T-helper 22 cell (primary cell): Measurements from ENCODE around the gene BRIX1.
"Not testable (repeated sequence)": the region's sequence is repeated elsewhere in the genome, so short reads cannot be mapped to it uniquely, and the experiment has no call there.

Source experiments
- DNase-seq: peaks from one replicate; pipeline ENCODE4 v3.0.0-alpha.2; 2020; ENCODE audit warnings: low read depth

The BRIX1 gene

GRCh38 chr5:34914671-34915138 lies 806 bp upstream of the BRIX1 start:
- no peak for DNase-seq

DNA sequence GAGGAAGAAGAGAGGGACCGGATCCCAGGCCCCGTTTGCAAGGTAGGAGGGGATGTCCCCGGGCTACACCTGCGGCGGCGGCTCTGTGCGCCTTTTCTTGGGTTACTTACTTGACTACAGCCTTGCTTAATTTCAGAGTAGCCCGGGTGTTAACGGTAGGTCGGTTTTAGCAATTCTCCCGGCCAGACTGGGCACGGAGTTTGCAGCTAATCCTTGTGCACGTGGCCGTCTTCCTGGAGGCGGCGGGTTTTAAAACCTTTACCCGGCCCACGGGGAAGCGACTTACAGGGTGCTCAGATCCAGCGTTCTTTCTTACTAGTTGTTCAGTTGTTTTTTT lies 313 bp downstream of the BRIX1 start:
- no peak for DNase-seq

DNA sequence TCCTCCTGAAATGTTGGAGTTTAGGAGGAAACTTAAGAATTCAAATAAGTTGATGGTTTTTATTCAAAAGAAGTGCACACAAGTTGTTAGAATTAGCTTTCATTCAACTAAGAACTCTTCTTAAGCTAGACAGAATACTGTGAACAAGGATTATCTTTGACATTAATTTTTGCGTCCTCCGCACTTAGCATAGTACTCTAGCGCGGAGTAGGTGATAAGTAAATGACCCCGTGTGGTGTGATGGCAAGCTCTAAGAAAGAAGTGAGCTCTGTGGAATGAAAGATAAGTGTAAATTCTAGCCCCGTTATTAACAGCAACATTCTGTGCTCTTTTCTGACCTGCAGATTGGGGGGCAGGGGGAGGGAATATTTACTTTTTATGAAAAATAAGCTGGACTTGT lies 1.0 kb downstream of the BRIX1 start:
- no peak for DNase-seq

GRCh38 chr5:34918025-34918424 lies 2.5 kb downstream of the BRIX1 start:
- DNase-seq, result no peak

DNA sequence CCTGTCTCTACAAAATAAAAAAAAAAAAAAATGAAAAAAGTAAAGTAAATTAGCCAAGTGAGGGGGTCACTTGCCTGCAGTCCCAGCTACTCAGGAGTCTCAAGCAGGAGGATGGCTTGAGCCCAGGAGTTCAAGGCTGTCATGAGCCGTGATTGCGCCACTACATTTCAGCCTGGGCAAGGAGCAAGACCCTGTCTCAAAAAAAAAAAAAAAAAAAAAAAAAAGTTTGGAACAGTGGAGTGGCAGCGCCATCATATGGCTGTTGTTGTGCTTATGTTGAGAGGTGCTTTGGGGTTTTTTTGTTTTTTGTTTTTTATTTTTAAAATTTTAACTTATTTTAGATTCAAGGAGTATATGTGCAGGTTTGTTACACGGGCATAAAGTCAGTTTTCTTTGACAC lies 3.6 kb downstream of the BRIX1 start:
- DNase-seq, result no peak

- DNase-seq, result not testable (repeated sequence)
Measured at GRCh38 chr5:34923256-34923655, 7.7 kb downstream of the BRIX1 start.

GRCh38 chr5:34923694-34924461 lies 8.4 kb downstream of the BRIX1 start:
- DNase-seq, result no peak

DNA sequence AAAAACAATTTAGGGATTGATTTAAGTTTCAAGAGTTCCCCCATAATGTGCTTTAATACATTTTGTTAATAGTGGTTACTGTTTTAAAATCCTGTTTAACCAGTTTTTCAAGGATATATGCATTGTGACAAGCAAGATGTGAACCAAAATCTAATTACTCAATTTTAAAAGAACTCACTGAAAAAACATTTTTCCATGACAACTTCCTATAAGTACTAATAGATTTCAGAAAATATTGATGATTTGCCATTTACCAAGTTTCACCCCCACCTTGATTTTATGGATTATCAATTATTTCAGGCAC lies 8.9 kb downstream of the BRIX1 start:
- DNase-seq, result no peak

DNA sequence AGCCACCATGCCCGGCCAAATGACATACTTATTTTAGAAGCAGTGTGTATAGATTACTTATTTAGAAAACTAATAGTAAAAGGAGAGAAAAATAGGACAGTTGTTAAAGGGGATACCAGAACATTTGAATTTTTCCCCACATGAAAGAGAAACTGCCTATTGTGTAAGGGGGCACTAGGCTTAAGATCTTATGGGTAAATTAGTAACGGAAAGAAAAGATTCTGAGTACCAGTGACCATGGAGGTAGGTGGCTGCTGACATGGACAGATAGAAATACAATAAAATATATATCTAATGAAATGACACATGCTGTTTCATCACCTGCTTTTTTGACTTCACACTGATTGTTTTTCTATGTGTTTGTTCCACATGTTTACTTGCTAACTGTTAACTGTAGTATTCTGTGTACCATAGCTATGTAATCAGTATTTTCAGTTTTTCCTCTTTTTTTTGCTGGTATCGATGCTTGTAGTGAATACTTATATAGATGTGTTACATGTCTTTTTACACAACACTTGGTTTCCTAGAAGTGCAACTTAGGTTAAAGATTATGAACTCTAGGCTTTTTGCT lies 10.9 kb downstream of the BRIX1 start:
- DNase-seq, result no peak

DNA sequence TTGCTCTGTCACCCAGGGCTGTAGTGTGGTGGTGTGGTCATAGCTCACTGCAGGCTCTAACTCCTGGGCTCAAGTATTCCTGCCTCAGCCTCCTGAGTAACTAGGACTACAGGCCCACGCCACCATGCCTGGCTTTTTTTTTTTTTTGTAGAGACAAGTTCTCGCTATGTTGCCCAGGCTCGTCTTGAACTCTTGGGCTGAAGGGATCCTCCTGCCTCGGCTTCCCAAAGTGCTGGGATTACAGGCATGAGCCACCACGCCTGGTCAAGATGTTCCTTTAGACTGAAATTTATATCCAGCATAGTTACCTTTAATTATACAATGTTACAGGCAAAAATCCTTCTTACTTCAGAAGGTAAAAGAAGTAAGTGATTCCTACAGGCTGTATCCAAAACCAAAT lies 12.3 kb downstream of the BRIX1 start:
- no peak for DNase-seq

- DNase-seq, result no peak
Measured at GRCh38 chr5:34928267-34928666, 12.8 kb downstream of the BRIX1 start.

DNA sequence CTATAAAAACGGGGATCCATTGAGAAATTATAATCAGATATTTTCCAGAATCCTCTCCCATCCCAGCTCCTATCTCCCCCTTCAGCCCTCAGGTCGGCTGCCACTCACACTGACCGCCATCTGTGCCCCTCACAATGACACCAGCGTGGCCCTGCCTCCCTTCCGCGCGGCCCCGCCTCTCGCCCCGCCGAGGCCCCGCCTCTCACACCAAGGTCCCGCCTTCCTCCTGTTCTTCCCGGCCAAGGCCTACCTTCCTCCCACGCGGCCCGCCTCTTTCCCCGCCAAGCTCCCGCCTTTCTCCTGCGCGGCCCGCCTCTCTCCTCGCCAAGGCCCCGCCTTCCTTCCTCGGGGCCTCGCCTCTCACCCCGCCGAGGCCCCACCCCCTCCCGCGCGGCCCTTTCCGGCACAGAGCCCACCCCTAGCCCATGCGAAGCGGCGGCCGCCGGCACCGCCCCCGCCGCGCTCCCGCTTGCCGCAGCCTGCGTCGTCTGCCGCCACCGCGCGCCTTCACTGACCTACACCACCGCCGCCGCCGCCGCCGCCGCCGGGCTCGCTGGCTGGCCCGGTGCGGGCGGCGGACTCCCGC lies 13.7 kb downstream of the BRIX1 start, which contains the start of gene DNAJC21:
Gene DNAJC21, plus strand, starts transcription at position 426 of the 586 bp plus-strand sequence. CDS start 261 bp downstream, outside the sequence.
- peak; percentile 94 for DNase-seq

DNA sequence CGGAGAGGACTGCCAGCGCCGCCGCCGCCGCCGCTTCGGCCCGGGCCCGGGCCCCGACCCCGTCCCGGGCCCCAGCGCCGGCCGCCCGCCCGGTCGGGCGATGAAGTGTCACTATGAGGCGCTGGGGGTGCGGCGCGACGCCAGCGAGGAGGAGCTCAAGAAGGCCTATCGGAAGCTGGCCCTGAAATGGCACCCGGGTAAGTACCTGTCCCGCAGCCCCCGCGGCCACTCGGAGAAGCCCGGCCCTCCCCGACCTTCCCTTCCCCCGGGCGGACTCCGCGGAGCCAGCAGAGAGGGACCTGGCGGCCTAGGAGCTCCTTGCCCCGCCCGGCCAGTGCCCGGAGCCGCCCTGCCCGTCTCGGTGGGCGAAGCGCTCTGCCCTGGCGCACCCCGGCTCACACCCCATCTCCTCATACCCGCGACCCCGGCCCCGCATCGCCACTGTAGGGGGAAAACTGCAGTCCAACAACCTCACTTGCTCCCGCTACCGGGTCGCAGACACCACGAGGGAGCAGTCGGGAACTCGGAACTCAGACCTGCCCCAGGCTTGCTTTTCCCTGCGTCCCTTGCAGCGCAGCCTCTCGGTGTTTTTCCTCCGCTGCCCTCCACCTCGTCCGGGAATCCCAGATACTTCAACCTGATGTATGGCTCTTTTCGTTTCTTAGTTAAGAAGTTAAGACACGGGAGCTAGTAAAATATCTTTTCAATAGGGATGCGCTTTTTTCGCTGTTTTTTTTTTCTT lies 14.4 kb downstream of the BRIX1 start:
- DNase-seq, result peak; percentile 76

DNA sequence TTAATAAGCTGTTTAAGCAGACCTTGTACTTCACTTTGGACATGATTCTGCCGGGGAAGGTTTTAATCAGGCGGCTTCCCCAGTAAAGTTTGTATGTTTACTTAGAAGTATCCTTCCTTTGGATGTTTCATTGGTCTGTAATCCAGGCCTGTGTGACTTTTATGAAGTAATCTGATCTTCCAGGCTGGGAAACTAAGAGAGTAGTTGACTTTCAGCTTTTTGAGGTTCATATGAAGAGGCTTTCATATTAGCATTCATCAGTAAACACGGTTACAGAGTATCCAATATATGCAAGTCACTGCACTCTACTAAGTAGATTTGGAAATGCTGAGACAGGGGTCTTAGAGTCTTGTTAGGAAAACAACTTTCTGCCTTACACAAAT lies 14.9 kb downstream of the BRIX1 start:
- no peak for DNase-seq

DNA sequence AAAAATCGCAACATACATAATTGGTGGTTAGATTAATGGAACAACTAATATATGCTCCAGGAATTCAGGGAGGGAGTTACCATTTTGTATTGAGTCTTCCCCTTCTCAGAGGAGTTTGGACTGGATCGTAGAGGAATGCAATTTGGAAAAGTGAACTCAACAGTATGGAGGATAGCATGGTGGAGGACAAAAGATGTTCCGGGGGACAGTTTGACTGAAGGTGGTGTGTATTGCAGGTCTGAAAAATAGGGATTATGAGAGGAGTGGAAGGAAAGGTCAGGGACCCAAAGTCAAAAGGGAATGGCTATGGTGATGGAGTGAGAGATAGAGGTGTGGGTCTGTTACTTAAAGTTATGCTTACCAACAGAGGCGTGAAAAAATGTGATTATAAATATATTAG lies 15.4 kb downstream of the BRIX1 start:
- no peak for DNase-seq

- no peak for DNase-seq
Measured at GRCh38 chr5:34932947-34933346, 17.4 kb downstream of the BRIX1 start.

DNA sequence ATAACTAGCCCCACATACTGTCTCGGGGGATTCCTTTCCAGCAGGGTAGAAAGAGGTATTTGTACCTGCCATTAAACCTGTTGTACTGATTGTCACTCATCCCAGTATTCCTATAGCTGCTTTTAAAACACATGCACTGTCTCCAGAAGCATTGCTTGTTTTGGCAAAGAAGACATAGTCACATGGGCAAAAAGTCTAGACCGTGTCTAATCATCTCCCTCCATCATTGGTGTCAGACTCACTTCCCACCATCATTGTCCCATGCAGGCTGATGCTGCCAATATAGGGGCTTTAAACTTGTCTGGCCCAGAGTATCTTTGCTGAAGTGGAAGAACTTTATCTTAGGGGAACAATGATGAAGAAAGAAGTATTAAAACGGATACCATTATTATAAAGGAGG lies 26.4 kb downstream of the BRIX1 start:
- DNase-seq, result no peak

- no peak for DNase-seq
Measured at GRCh38 chr5:34944044-34944443, 28.5 kb downstream of the BRIX1 start.

DNA sequence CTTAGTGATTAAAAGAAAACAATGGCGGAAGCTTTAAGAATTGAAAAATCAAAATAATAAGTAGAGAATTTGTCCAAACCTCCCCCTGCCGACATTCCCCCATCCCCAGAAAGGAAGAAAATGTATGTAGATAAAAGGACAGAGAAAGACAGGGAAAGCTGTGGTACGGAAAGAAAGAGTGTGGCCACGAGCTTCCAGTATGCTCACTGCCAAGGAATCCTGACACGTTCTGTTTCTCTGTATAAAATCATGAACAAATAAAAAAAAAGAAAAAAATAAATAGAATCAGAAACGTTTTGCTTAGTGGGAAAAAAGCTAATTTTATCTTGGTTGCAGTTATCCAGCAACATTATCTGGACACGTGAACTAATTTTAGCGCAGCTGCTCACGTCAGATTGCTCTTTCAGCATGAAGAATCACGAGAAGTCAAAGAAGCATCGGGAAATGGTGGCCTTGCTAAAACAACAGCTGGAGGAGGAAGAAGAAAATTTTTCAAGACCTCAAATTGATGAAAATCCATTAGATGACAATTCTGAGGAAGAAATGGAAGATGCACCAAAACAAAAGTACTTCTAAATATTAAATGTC lies 29.0 kb downstream of the BRIX1 start:
- no peak for DNase-seq

- DNase-seq, result no peak
Measured at GRCh38 chr5:34957321-34957720, 41.8 kb downstream of the BRIX1 start.

GRCh38 chr5:34957857-34958690 lies 42.6 kb downstream of the BRIX1 start:
- no peak for DNase-seq

- no peak for DNase-seq
Measured at GRCh38 chr5:34959323-34959722, 43.8 kb downstream of the BRIX1 start.
